SK-N-SH (cell line): Measurements from ENCODE around the gene CLPSL2. TPM values are rescaled to one million over a fixed set of nuclear protein-coding genes. Genes with fewer than 3 reads are reported as not detected.

ENCODE experiments used
- CTCF ChIA-PET: fragments of 300-600, 350-600 bp; formaldehyde crosslinking; extraction: SDS; loops from one replicate; lab custom pipeline; 2021; lab: Yijun Ruan, JAX
- POLR2A ChIA-PET: fragments of 350-600 bp; sonication (Branson Sonifier 250); formaldehyde crosslinking; extraction: SDS; loops from one replicate; lab custom pipeline; 2020; ENCODE audit warnings: antibody characterized with exemption, inconsistent platforms; lab: Yijun Ruan, JAX
- DNase-seq: peaks from one replicate; pipeline ENCODE4 v3.0.0; 2012
- H2AFZ ChIP-seq: fragments of 200-600 bp; sonication (generic); 2 replicates; pipeline ENCODE4 v1.8.1; 2016; ENCODE audit warnings: antibody characterized with exemption, mild to moderate bottlenecking, low read depth
- H3F3A ChIP-seq: fragments of 200-600 bp; sonication (generic); replicated peaks from 2 replicates; pipeline ENCODE3; 2016; ENCODE audit warnings: antibody characterized with exemption, mild to moderate bottlenecking; ENCODE audit not compliant: insufficient read depth
- H3K27ac ChIP-seq, 2 experiments: fragments of 200-500 bp in 1 of 2; fragments of 200-600 bp in 1 of 2; sonication (Bioruptor generic) in 1 of 2; sonication (generic), shearing (Covaris generic) in 1 of 2; 2 replicates each; pipeline versions ENCODE4 v1.5.1 to v1.6.1; 2014 to 2016; ENCODE audit warnings: low read depth in 2 of 2, inconsistent platforms in 1 of 2, low read length in 1 of 2, mild to moderate bottlenecking in 1 of 2, mixed read lengths in 1 of 2
- H3K27me3 ChIP-seq: fragments of 200-600 bp; sonication (generic), shearing (Covaris generic); 2 replicates; pipeline ENCODE4 v1.6.1; 2016; ENCODE audit warnings: mixed run types; ENCODE audit not compliant: insufficient read depth
- H3K36me3 ChIP-seq, 2 experiments: fragments of 200-500 bp in 1 of 2; fragments of 200-600 bp in 1 of 2; sonication (Bioruptor generic) in 1 of 2; sonication (generic) in 1 of 2; replicated peaks in 1 of 2; 2 replicates each; pipeline versions ENCODE3 to v1.5.1; 2014 to 2016; ENCODE audit warnings: low read length in 1 of 2, mild to moderate bottlenecking in 1 of 2; ENCODE audit not compliant: insufficient read depth in 2 of 2, control insufficient read depth in 1 of 2
- H3K4me1 ChIP-seq, 2 experiments: fragments of 200-500 bp in 1 of 2; fragments of 200-600 bp in 1 of 2; sonication (Bioruptor generic) in 1 of 2; sonication (generic), shearing (Covaris generic) in 1 of 2; 2 replicates each; pipeline versions ENCODE4 v1.5.1 to v1.6.1; 2014 to 2016; ENCODE audit warnings: low read depth in 1 of 2, low read length in 1 of 2, mixed run types in 1 of 2; ENCODE audit not compliant: insufficient read depth in 2 of 2, control insufficient read depth in 1 of 2
- H3K4me2 ChIP-seq: fragments of 200-600 bp; sonication (generic), shearing (Covaris generic); 2 replicates; pipeline ENCODE4 v1.6.1; 2017; ENCODE audit warnings: mixed run types
- H3K4me3 ChIP-seq, 2 experiments: fragments of 200-500 bp in 1 of 2; fragments of 200-600 bp in 1 of 2; sonication (Bioruptor generic) in 1 of 2; sonication (generic), shearing (Covaris generic) in 1 of 2; 2 replicates each; pipeline versions ENCODE4 v1.5.1 to v1.8.1; 2014 to 2016; ENCODE audit warnings: low read depth in 2 of 2, inconsistent platforms in 1 of 2, low read length in 1 of 2, mild to moderate bottlenecking in 1 of 2, mixed read lengths in 1 of 2, moderate library complexity in 1 of 2
- H3K79me2 ChIP-seq: fragments of 200-600 bp; sonication (generic); 2 replicates; pipeline ENCODE4 v1.8.1; 2017; ENCODE audit warnings: mild to moderate bottlenecking; ENCODE audit not compliant: insufficient read depth
- H3K9ac ChIP-seq: fragments of 200-600 bp; sonication (generic); 2 replicates; pipeline ENCODE4 v1.6.1; 2017; ENCODE audit warnings: mixed run types
- H3K9me2 ChIP-seq: fragments of 200-600 bp; sonication (generic); 2 replicates; pipeline ENCODE4 v1.6.1; 2017; ENCODE audit warnings: mixed run types
- H3K9me3 ChIP-seq: fragments of 200-600 bp; sonication (generic); 2 replicates; pipeline ENCODE4 v1.6.1; 2017; ENCODE audit warnings: mixed run types, mild to moderate bottlenecking, moderate library complexity
- H4K20me1 ChIP-seq: fragments of 200-600 bp; sonication (generic); 2 replicates; pipeline ENCODE4 v1.6.1; 2017; ENCODE audit warnings: mild to moderate bottlenecking, mixed run types; ENCODE audit not compliant: insufficient read depth
- CHD2 ChIP-seq: fragments of 150-350 bp; IDR thresholded peaks from 2 replicates; pipeline ENCODE4 v1.6.1; 2018; ENCODE audit warnings: low read length; ENCODE audit not compliant: partially characterized antibody
- ELF1 ChIP-seq: IDR thresholded peaks from 2 replicates; pipeline ENCODE4 v1.4.0; 2012
- FOXJ3 ChIP-seq: sonication (generic); formaldehyde crosslinking; IDR thresholded peaks from 2 replicates; pipeline ENCODE4 v1.5.1; 2020; ENCODE audit warnings: mild to moderate bottlenecking, missing genetic modification reagents
- GABPA ChIP-seq: IDR thresholded peaks from 2 replicates; pipeline ENCODE4 v1.4.0; 2012; ENCODE audit warnings: low read depth, mild to moderate bottlenecking
- JUND ChIP-seq: IDR thresholded peaks from 2 replicates; pipeline ENCODE4 v1.4.0; 2012
- MXI1 ChIP-seq: IDR thresholded peaks from 2 replicates; pipeline ENCODE4 v1.6.1; 2012; ENCODE audit warnings: mild to moderate bottlenecking, low read depth, low read length, improper control_type of control experiment
- NFIC ChIP-seq: IDR thresholded peaks from 2 replicates; pipeline ENCODE4 v1.4.0; 2012; ENCODE audit warnings: borderline replicate concordance
- RAD21 ChIP-seq: IDR thresholded peaks from 2 replicates; pipeline ENCODE4 v1.6.1; 2012; ENCODE audit warnings: mild to moderate bottlenecking, low read length
- SMC3 ChIP-seq: IDR thresholded peaks from 2 replicates; pipeline ENCODE4 v1.6.1; 2012; ENCODE audit warnings: low read depth, low read length, improper control_type of control experiment
- TCF12 ChIP-seq: IDR thresholded peaks from 2 replicates; pipeline ENCODE4 v1.4.0; 2012
- TEAD4 ChIP-seq: IDR thresholded peaks from 2 replicates; pipeline ENCODE4 v1.4.0; 2012; ENCODE audit warnings: mild to moderate bottlenecking, borderline replicate concordance; ENCODE audit not compliant: insufficient read depth
- YY1 ChIP-seq: IDR thresholded peaks from 2 replicates; pipeline ENCODE4 v1.4.0; 2012; ENCODE audit warnings: low read depth, mild to moderate bottlenecking
- WGBS: methylation state at CpG from one replicate; pipeline ENCODE4 v1.1.6; 2017; ENCODE audit warnings: low lambda C conversion rate; 5-methylcytosine and 5-hydroxymethylcytosine counted together
- polyA plus RNA-seq, 3 experiments: library from polyadenylated mRNA; depleted of rRNA; stranded (reverse); fragments of >200 nt; gene quantifications; 2 replicates each; pipeline ENCODE4 v1.2.3, GENCODE V29; 2012
- TF ChIP-seq, protein P1 (sequence below): fragments of 200-600 bp; sonication (generic); IDR thresholded peaks from 2 replicates; pipeline ENCODE4 v1.6.1; 2017; ENCODE audit warnings: antibody characterized with exemption, mild to moderate bottlenecking, moderate library complexity
- TF ChIP-seq, protein P2 (sequence below): IDR thresholded peaks from 2 replicates; pipeline ENCODE4 v1.4.0; 2012; ENCODE audit warnings: low read depth, borderline replicate concordance

The CLPSL2 gene
- polyA plus RNA-seq, 1 of the 3 experiments (the other 2 are of a cell fraction) = not detected

DNA sequence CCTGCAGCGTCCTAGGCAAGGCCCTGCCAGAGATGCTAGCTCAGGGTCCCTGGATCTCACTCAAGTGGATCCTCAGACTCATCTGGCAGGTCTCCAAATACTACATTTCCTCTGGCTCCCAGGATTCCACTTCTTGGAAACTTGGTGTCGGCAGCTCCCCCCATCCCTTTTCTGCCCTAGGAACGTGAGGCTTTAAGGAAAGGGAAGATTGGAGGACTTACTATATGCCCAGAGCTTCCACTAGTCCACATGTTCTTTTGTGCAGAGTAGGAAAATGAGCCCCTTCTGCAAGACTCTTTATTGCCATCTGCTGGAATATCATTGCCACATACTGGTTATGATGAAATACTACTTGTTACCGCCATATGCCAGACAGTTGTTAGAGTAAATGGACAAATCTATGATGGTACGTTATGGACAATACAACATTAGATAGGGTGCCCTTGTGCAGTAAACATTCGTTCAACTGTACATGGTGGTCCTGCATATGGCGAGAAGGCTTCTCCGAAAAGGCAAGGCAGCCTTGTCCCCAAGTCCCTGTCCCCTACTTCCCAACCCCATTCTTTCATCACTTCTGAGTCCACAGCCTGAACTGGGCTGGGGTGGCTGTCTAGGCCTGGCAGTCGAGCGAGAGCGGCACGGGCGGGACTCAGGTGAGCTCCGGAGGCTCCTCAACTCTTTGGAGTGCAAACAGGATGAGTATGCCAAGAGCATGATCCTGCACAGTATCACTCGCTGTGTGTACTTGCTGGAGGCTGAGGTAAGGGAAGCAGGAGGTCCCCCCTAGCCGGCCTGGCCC, 38.8 kb upstream of the CLPSL2 start:
- DNase-seq = peak; percentile 79
- Histone ChIP-seq H3K36me3 (no peaks in the 10 kb centered on the region), H3K9me3 (no peaks in the 10 kb centered on the region), H3K4me2 (no peak overlapping the region), H3K4me1 (peaks cover 2 to 11% of the 10 kb centered on the region in 2 experiments; a peak in 1 of 4 replicates), H3K27me3 (no peaks in the 10 kb centered on the region), H3F3A (no peaks in the 10 kb centered on the region), H3K9me2 (no peaks in the 10 kb centered on the region), H3K27ac (peak overlapping the region in 1 of 2 experiments; percentile 14; a peak in 1 of 4 replicates), H2AFZ (no peak overlapping the region), H3K9ac (no peak overlapping the region), H3K79me2 (no peaks in the 10 kb centered on the region), H4K20me1 (no peaks in the 10 kb centered on the region), H3K4me3 (no peak overlapping the region)
- CTCF ChIA-PET = interaction anchor here (0.6 to 11.0 kb wide), 63 partner anchors 9 to 617 kb away, joined by 3 to 271 read pairs (median 5); partner anchors contain the start of genes FANCE, FKBP5, MAPK14 and PPARD
- POLR2A ChIA-PET = interaction anchor here (1.2 kb wide), 1 partner anchor 205 kb away, joined by 4 read pairs; no protein-coding TSS in a partner anchor
- 58% methylated on average over 12 of the region's 16 CpGs for WGBS
- TF ChIP-seq GABPA = no peak
- peak; percentile 94 for TF ChIP-seq SMC3
- TF ChIP-seq CHD2 = no peak
- TF ChIP-seq TEAD4 = no peak
- TF ChIP-seq TCF12 = no peak
- no peak for TF ChIP-seq ELF1
- TF ChIP-seq NFIC = no peak
- no peak for TF ChIP-seq YY1
- TF ChIP-seq, protein P1, sequence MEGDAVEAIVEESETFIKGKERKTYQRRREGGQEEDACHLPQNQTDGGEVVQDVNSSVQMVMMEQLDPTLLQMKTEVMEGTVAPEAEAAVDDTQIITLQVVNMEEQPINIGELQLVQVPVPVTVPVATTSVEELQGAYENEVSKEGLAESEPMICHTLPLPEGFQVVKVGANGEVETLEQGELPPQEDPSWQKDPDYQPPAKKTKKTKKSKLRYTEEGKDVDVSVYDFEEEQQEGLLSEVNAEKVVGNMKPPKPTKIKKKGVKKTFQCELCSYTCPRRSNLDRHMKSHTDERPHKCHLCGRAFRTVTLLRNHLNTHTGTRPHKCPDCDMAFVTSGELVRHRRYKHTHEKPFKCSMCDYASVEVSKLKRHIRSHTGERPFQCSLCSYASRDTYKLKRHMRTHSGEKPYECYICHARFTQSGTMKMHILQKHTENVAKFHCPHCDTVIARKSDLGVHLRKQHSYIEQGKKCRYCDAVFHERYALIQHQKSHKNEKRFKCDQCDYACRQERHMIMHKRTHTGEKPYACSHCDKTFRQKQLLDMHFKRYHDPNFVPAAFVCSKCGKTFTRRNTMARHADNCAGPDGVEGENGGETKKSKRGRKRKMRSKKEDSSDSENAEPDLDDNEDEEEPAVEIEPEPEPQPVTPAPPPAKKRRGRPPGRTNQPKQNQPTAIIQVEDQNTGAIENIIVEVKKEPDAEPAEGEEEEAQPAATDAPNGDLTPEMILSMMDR = peak; percentile 82
- peak; percentile 67; the same call in 1 of the 2 replicates for TF ChIP-seq MXI1
- no peak for TF ChIP-seq FOXJ3 (CRISPR knock-in tag)
- no peak for TF ChIP-seq JUND
- TF ChIP-seq, protein P2, sequence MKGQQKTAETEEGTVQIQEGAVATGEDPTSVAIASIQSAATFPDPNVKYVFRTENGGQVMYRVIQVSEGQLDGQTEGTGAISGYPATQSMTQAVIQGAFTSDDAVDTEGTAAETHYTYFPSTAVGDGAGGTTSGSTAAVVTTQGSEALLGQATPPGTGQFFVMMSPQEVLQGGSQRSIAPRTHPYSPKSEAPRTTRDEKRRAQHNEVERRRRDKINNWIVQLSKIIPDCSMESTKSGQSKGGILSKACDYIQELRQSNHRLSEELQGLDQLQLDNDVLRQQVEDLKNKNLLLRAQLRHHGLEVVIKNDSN = no peak
- TF ChIP-seq RAD21 = peak; percentile 93
